KMS-11 (cell line): ENCODE measurements around the gene C1QTNF2.

Source experiments
- H2AFZ ChIP-seq: fragments of 200-600 bp; sonication (generic); 2 replicates; pipeline ENCODE4 v1.6.1; 2016; ENCODE audit warnings: antibody characterized with exemption, mixed run types, low read depth
- H3K27ac ChIP-seq: fragments of 200-600 bp; sonication (generic); 2 replicates; pipeline ENCODE4 v1.6.1; 2016; ENCODE audit warnings: mild to moderate bottlenecking, mixed run types
- H3K27me3 ChIP-seq: fragments of 200-600 bp; sonication (generic); 2 replicates; pipeline ENCODE4 v1.6.1; 2017; ENCODE audit warnings: mild to moderate bottlenecking, low read depth, mixed run types, moderate library complexity; ENCODE audit not compliant: insufficient read depth
- H3K36me3 ChIP-seq: fragments of 200-600 bp; sonication (generic); 2 replicates; pipeline ENCODE4 v1.6.1; 2017; ENCODE audit warnings: mild to moderate bottlenecking, mixed run types; ENCODE audit not compliant: insufficient read depth
- H3K4me1 ChIP-seq: fragments of 200-600 bp; sonication (generic); 2 replicates; pipeline ENCODE4 v1.6.1; 2016; ENCODE audit warnings: mild to moderate bottlenecking, low read depth, mixed run types; ENCODE audit not compliant: poor library complexity, severe bottlenecking
- H3K4me2 ChIP-seq: fragments of 200-600 bp; sonication (generic); 2 replicates; pipeline ENCODE4 v1.7.0; 2016; ENCODE audit warnings: mild to moderate bottlenecking, mixed run types
- H3K4me3 ChIP-seq: fragments of 200-600 bp; sonication (generic); IDR thresholded peaks from 2 replicates; pipeline ENCODE4 v1.6.1; 2017; ENCODE audit warnings: low read depth, low read length, mixed read lengths; ENCODE audit not compliant: insufficient read depth
- H3K79me2 ChIP-seq: fragments of 200-600 bp; sonication (generic); 2 replicates; pipeline ENCODE4 v1.6.1; 2016; ENCODE audit warnings: low read depth, mixed run types; ENCODE audit not compliant: insufficient read depth
- H3K9ac ChIP-seq: fragments of 200-600 bp; sonication (generic); 2 replicates; pipeline ENCODE4 v1.6.1; 2016; ENCODE audit warnings: mild to moderate bottlenecking, mixed run types
- H4K20me1 ChIP-seq: fragments of 200-600 bp; sonication (generic); 2 replicates; pipeline ENCODE4 v1.6.1; 2016; ENCODE audit warnings: mild to moderate bottlenecking, mixed run types; ENCODE audit not compliant: insufficient read depth
- CTCF ChIP-seq: fragments of 200-600 bp; sonication (generic); conservative IDR thresholded peaks from 2 replicates; pipeline ENCODE4 v1.6.1; 2017; ENCODE audit warnings: low read depth, mild to moderate bottlenecking, antibody characterized with exemption, low read length, moderate library complexity, mixed read lengths

Gene C1QTNF2

GRCh38 chr5:160349249-160349934 is 21.0 kb downstream of the C1QTNF2 start:
- H3K27me3 ChIP-seq, result no peaks in the 10 kb centered on the region
- H3K36me3 ChIP-seq, result no peaks in the 10 kb centered on the region
- no peak overlapping the region for H3K9ac ChIP-seq
- H3K4me3 ChIP-seq, result no peak overlapping the region
- H3K27ac ChIP-seq, result no peak overlapping the region
- H2AFZ ChIP-seq, result no peak overlapping the region
- H3K4me1 ChIP-seq, result no peaks in the 10 kb centered on the region
- no peak overlapping the region for H3K4me2 ChIP-seq
- no peak for TF ChIP-seq CTCF
- H4K20me1 ChIP-seq, result no peaks in the 10 kb centered on the region
- no peaks in the 10 kb centered on the region for H3K79me2 ChIP-seq

- Histone ChIP-seq H3K4me2 (no peak overlapping the region), H3K4me3 (no peak overlapping the region), H3K36me3 (no peaks in the 10 kb centered on the region), H3K9ac (no peak overlapping the region), H4K20me1 (no peaks in the 10 kb centered on the region), H3K4me1 (no peaks in the 10 kb centered on the region), H2AFZ (no peak overlapping the region), H3K27ac (no peak overlapping the region), H3K79me2 (no peaks in the 10 kb centered on the region), H3K27me3 (no peaks in the 10 kb centered on the region)
- no peak for TF ChIP-seq CTCF
These were observed 22.3 kb downstream of the C1QTNF2 start for GRCh38 chr5:160348080-160348479.

GRCh38 chr5:160347448-160347847 is 23.0 kb downstream of the C1QTNF2 start:
- Histone ChIP-seq H3K4me1 (no peaks in the 10 kb centered on the region), H4K20me1 (no peaks in the 10 kb centered on the region), H3K9ac (no peak overlapping the region), H2AFZ (no peak overlapping the region), H3K36me3 (no peaks in the 10 kb centered on the region), H3K4me3 (no peak overlapping the region), H3K79me2 (no peaks in the 10 kb centered on the region), H3K27me3 (no peaks in the 10 kb centered on the region), H3K27ac (no peak overlapping the region), H3K4me2 (no peak overlapping the region)
- no peak for TF ChIP-seq CTCF

GRCh38 chr5:160342413-160342941 is 27.9 kb downstream of the C1QTNF2 start:
- Histone ChIP-seq H3K4me1 (no peaks in the 10 kb centered on the region), H4K20me1 (no peaks in the 10 kb centered on the region), H3K4me2 (no peak overlapping the region), H2AFZ (no peak overlapping the region), H3K79me2 (no peaks in the 10 kb centered on the region), H3K4me3 (no peak overlapping the region), H3K36me3 (no peaks in the 10 kb centered on the region), H3K27ac (no peak overlapping the region), H3K9ac (no peak overlapping the region), H3K27me3 (no peaks in the 10 kb centered on the region)
- TF ChIP-seq CTCF, result no peak
